Activated effector memory CD4-positive, alpha-beta T cell treated with Interleukin-2 at 50 U/mL for 16 hours (primary cell): ENCODE results near the gene MYH7.
"Not testable (repeated sequence)": the region's sequence is repeated elsewhere in the genome, so short reads cannot be mapped to it uniquely, and the experiment has no call there.

Source experiments
- DNase-seq: peaks from one replicate; pipeline ENCODE4 v3.0.0-alpha.2; 2020

The MYH7 gene

GRCh38 chr14:23406725-23407355 is 28.6 kb downstream of the MYH7 start:
- DNase-seq, result no peak

GRCh38 chr14:23406244-23406643 is 29.2 kb downstream of the MYH7 start:
- no peak for DNase-seq

GRCh38 chr14:23405516-23406025 is 29.9 kb downstream of the MYH7 start:
- DNase-seq, result no peak

GRCh38 chr14:23405096-23405495 is 30.4 kb downstream of the MYH7 start:
- DNase-seq, result no peak

- DNase-seq, result no peak
These were observed 31.0 kb downstream of the MYH7 start for GRCh38 chr14:23404331-23404900.

GRCh38 chr14:23403908-23404307 is 31.6 kb downstream of the MYH7 start:
- no peak for DNase-seq

GRCh38 chr14:23403139-23403438 is 32.4 kb downstream of the MYH7 start:
- DNase-seq, result no peak

- DNase-seq, result no peak
These were observed 32.9 kb downstream of the MYH7 start for GRCh38 chr14:23402296-23403138.

- no peak for DNase-seq
These were observed 34.2 kb downstream of the MYH7 start for GRCh38 chr14:23401291-23401690.

- DNase-seq, result not testable (repeated sequence)
These were observed 34.8 kb downstream of the MYH7 start for GRCh38 chr14:23400496-23401149.

GRCh38 chr14:23399591-23399990 is 35.9 kb downstream of the MYH7 start:
- DNase-seq, result no peak

- no peak for DNase-seq
These were observed 36.3 kb downstream of the MYH7 start for GRCh38 chr14:23399136-23399535.

- DNase-seq, result no peak
These were observed 37.1 kb downstream of the MYH7 start for GRCh38 chr14:23398348-23398747.

- no peak for DNase-seq
These were observed 38.6 kb downstream of the MYH7 start for GRCh38 chr14:23396781-23397407.

- no peak for DNase-seq
These were observed 39.3 kb downstream of the MYH7 start for GRCh38 chr14:23396126-23396525.

GRCh38 chr14:23392613-23393012 is 42.8 kb downstream of the MYH7 start:
- DNase-seq, result no peak

- DNase-seq, result not testable (repeated sequence)
These were observed 45.6 kb downstream of the MYH7 start for GRCh38 chr14:23389871-23390270.

- no peak for DNase-seq
These were observed 46.1 kb downstream of the MYH7 start for GRCh38 chr14:23389396-23389795.

- DNase-seq, result no peak
These were observed 46.5 kb downstream of the MYH7 start for GRCh38 chr14:23388996-23389395.

- DNase-seq, result no peak
These were observed 47.3 kb downstream of the MYH7 start for GRCh38 chr14:23387916-23388882.

- no peak for DNase-seq
These were observed 48.5 kb downstream of the MYH7 start for GRCh38 chr14:23386999-23387398.

- not testable (repeated sequence) for DNase-seq
These were observed 49.2 kb downstream of the MYH7 start for GRCh38 chr14:23386266-23386657.
